H1 (cell line): ENCODE data around the gene TMEM139. TPM values are rescaled to one million over a fixed set of nuclear protein-coding genes. Genes with fewer than 3 reads are reported as not detected.

Source experiments
- BCL11A ChIP-seq, 2 experiments: IDR thresholded peaks; one replicate each; pipeline ENCODE4 v1.6.1; 2011; ENCODE audit warnings: low read depth in 2 of 2, low read length in 2 of 2, mild to moderate bottlenecking in 2 of 2
- PHF8 ChIP-seq: fragments of 200-600 bp; sonication (generic); conservative IDR thresholded peaks from 2 replicates; pipeline ENCODE4 v1.7.1; 2012; ENCODE audit warnings: low read depth, mild to moderate bottlenecking, inconsistent platforms, low read length, moderate library complexity
- RNF2 ChIP-seq: fragments of 200-900, 300-1000 bp; sonication (generic); IDR thresholded peaks from 2 replicates; pipeline ENCODE4 v1.7.1; 2016; ENCODE audit warnings: borderline replicate concordance, low read depth, mild to moderate bottlenecking, antibody characterized with exemption, low read length; ENCODE audit not compliant: poor library complexity, severe bottlenecking; ENCODE audit errors: missing control alignments
- polyA plus RNA-seq, 7 experiments: library from polyadenylated mRNA; depleted of rRNA in 3 of 7; stranded (reverse) in 5 of 7; unstranded in 2 of 7; fragments of >200 nt in 5 of 7; fragments of 200-250 nt in 2 of 7; gene quantifications; 1 replicate in 5 of 7; 2 replicates in 1 of 7; 4 replicates in 1 of 7; pipeline versions ENCODE4 v1.2.1 to v1.2.3, GENCODE V29; 2011 to 2013; ENCODE audit warnings: missing spikeins in 2 of 7, mixed read lengths in 2 of 7
- total RNA-seq: library from RNA; stranded (reverse); fragmentation: NEBNext Ultra II Directional; extraction: Animal tissue kit (Norgen Biotek cat#: 25700); gene quantifications from 2 replicates; pipeline ENCODE4 v1.2.1, GENCODE V29; 2021

The TMEM139 gene
- total and polyA plus RNA-seq, 2 of the 8 experiments (the other 6 are each of a cell fraction or from before 2014, with no cell fraction given): 3.2 to 6.7 TPM

GRCh38 chr7:143279186-143280098 is 5.3 kb upstream of the TMEM139 start (continued):
- TF ChIP-seq BCL11A (IDR thresholded peaks at IDR 0.05; ENCODE audit: low read depth in 2 of 2, low read length in 2 of 2) (no peak), PHF8 (no peak), RNF2 (no peak)
